ENCODE data around the gene ZKSCAN1.

GRCh38 chr7:99976626-99977025, 38.8 kb upstream of the ZKSCAN1 start:
- TF ChIP-seq CTCF (IDR thresholded peaks at IDR 0.05), result no peak
- TF ChIP-seq POLR2A (IDR thresholded peaks at IDR 0.05), result no peak

All from Peyer's patch (tissue), 4 donors.